Right atrium auricular region (tissue), 2 donors: Measurements from ENCODE around the gene CPLX4. TPM values are rescaled to one million over a fixed set of nuclear protein-coding genes. Genes with fewer than 3 reads are reported as not detected.

Experiments used
- DNase-seq: peaks from one replicate; pipeline ENCODE4 v3.0.0-alpha.2; 2019; ENCODE audit warnings: low spot score
- H3K27ac ChIP-seq, 2 donors: fragments of 200-600 bp; sonication (generic); 1 replicate in 1 of 2; 2 replicates in 1 of 2; pipeline ENCODE4 v1.5.1; 2016 to 2019
- H3K27me3 ChIP-seq, 2 donors: fragments of 200-600 bp; sonication (generic); one replicate each; pipeline versions ENCODE4 v1.5.1 to v1.6.0; 2017 to 2019
- H3K36me3 ChIP-seq: fragments of 200-600 bp; sonication (generic); one replicate; pipeline ENCODE4 v1.5.1; 2016
- H3K4me1 ChIP-seq, 2 donors: fragments of 200-600 bp; sonication (generic); one replicate each; pipeline versions ENCODE4 v1.5.1 to v1.6.0; 2017 to 2019
- H3K4me3 ChIP-seq, 2 donors: fragments of 200-600 bp; sonication (generic); 1 replicate in 1 of 2; 2 replicates in 1 of 2; pipeline ENCODE4 v1.5.1; 2017 to 2019; ENCODE audit warnings: mild to moderate bottlenecking in 1 of 2, moderate library complexity in 1 of 2
- H3K9me3 ChIP-seq, 2 donors: fragments of 200-600 bp; sonication (generic); one replicate each; pipeline ENCODE4 v1.5.1; 2019
- CTCF ChIP-seq, 2 donors: fragments of 200-600 bp; sonication (generic); IDR thresholded peaks; one replicate each; pipeline ENCODE4 v1.5.1; 2019; ENCODE audit warnings: antibody characterized with exemption in 2 of 2
- total RNA-seq, 2 donors: library from RNA; depleted of rRNA; stranded (reverse); fragments of >200 nt; gene quantifications; one replicate each; pipeline ENCODE4 v1.1.0, GENCODE V29; 2016

CPLX4 gene
- total RNA-seq, 2 donors from 2014 or later: not detected

- H3K27ac ChIP-seq: no peak overlapping the region
- DNase-seq: no peak
- no peak for TF ChIP-seq CTCF (IDR thresholded peaks at IDR 0.05)
- peaks cover 16 to 55% of the 10 kb centered on the region in 2 donors for H3K27me3 ChIP-seq
- no peaks in the 10 kb centered on the region for H3K36me3 ChIP-seq
- H3K9me3 ChIP-seq: no peaks in the 10 kb centered on the region
- H3K4me1 ChIP-seq: peaks cover 0 to 31% of the 10 kb centered on the region in 2 donors
- H3K4me3 ChIP-seq: no peak overlapping the region
These were observed 52.0 kb downstream of the CPLX4 start for GRCh38 chr18:59266459-59266858.

GRCh38 chr18:59265974-59266369 is 52.5 kb downstream of the CPLX4 start:
- H3K4me3 ChIP-seq: no peak overlapping the region
- H3K27me3 ChIP-seq: peaks cover 13 to 52% of the 10 kb centered on the region in 2 donors
- no peak for TF ChIP-seq CTCF (IDR thresholded peaks at IDR 0.05)
- DNase-seq: no peak
- H3K36me3 ChIP-seq: no peaks in the 10 kb centered on the region
- peaks cover 0 to 31% of the 10 kb centered on the region in 2 donors for H3K4me1 ChIP-seq
- H3K9me3 ChIP-seq: no peaks in the 10 kb centered on the region
- H3K27ac ChIP-seq: no peak overlapping the region

GRCh38 chr18:59265246-59265973 is 53.0 kb downstream of the CPLX4 start:
- DNase-seq: no peak
- H3K27me3 ChIP-seq: peaks cover 12 to 46% of the 10 kb centered on the region in 2 donors

GRCh38 chr18:59264651-59265245 is 53.7 kb downstream of the CPLX4 start:
- Histone ChIP-seq H3K4me3 (peak overlapping the region in 1 of 2 donors; percentile 31), H3K9me3 (no peaks in the 10 kb centered on the region), H3K36me3 (no peaks in the 10 kb centered on the region), H3K4me1 (peaks cover 0 to 31% of the 10 kb centered on the region in 2 donors), H3K27ac (no peak overlapping the region), H3K27me3 (peaks cover 10 to 39% of the 10 kb centered on the region in 2 donors)
- no peak for DNase-seq
- no peak for TF ChIP-seq CTCF (IDR thresholded peaks at IDR 0.05)

More at GRCh38 chr18:59265246-59265973, 53.0 kb downstream of the CPLX4 start:
- no peak for TF ChIP-seq CTCF (IDR thresholded peaks at IDR 0.05)
- Histone ChIP-seq H3K36me3 (no peaks in the 10 kb centered on the region), H3K9me3 (no peaks in the 10 kb centered on the region), H3K4me3 (peak overlapping the region in 1 of 2 donors; percentile 31), H3K4me1 (peaks cover 0 to 31% of the 10 kb centered on the region in 2 donors), H3K27ac (no peak overlapping the region)

- no peaks in the 10 kb centered on the region for H3K36me3 ChIP-seq
- peaks cover 0 to 28% of the 10 kb centered on the region in 2 donors for H3K4me1 ChIP-seq
- DNase-seq: no peak
- TF ChIP-seq CTCF (IDR thresholded peaks at IDR 0.05): no peak
- H3K9me3 ChIP-seq: no peaks in the 10 kb centered on the region
- no peak overlapping the region for H3K4me3 ChIP-seq
- H3K27me3 ChIP-seq: peaks cover 8 to 39% of the 10 kb centered on the region in 2 donors
- no peak overlapping the region for H3K27ac ChIP-seq
These were observed 54.3 kb downstream of the CPLX4 start for GRCh38 chr18:59264121-59264571.
